ENCODE measurements around the gene GNG14.
"Not testable (repeated sequence)": the region's sequence is repeated elsewhere in the genome, so short reads cannot be mapped to it uniquely, and the experiment has no call there.

The GNG14 gene

GRCh38 chr19:12697425-12697824, 9.6 kb downstream of the GNG14 start:
- DNase-seq, result not testable (repeated sequence)

DNA sequence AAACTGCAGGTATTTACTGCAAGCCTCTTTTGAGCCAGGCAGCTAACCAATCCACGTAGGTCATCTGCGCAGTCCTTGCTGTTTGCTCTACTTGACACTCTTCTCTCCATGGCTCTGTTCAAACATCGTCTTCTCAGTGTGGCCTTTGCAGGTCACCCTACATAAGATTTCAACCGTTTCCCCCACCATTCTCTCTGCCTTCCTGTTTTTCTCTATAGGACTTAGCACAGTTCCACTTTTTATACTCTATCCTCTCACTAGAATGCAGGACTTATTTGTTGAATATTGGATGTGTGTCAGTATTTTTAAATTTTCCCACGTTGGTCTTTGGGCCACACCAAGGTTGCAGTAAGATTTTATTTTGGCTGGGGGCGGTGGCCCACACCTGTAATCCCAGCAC, 10.3 kb downstream of the GNG14 start:
- DNase-seq, result no peak

DNA sequence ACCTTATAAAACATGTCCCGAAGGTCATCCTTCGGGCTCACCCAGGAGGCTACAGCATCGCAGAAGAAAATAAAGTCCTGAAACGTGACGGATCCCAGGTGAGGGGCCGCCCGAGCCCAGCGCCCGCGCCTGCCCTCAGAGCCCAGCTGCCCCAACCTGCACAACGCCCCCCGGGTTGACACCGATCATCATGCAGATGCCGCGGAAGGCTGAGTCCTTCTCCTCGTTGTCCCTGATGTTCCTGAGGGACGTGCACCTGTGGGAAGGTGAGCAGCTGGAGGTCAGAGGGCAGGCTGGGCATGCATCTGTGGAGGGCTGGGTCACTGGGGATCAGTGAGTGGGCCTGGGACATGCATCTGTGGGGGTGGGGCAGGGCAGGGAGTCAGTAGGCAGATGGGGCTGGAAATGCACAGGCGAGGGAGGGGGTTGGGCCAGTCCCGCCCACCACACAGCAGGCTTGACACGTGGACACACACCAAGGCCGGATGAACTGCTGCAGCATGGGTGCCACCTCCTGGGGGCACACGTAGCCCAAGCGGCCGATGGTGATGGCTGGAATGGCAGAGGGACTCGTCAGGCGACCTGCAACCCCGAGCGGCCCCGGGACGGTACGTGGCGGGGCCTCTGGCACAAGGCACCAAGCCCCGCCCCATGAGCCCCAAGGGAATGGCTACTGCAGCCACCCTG, 13.9 kb downstream of the GNG14 start:
- DNase-seq, result no peak

GRCh38 chr19:12703046-12703445, 15.2 kb downstream of the GNG14 start:
- DNase-seq, result no peak

DNA sequence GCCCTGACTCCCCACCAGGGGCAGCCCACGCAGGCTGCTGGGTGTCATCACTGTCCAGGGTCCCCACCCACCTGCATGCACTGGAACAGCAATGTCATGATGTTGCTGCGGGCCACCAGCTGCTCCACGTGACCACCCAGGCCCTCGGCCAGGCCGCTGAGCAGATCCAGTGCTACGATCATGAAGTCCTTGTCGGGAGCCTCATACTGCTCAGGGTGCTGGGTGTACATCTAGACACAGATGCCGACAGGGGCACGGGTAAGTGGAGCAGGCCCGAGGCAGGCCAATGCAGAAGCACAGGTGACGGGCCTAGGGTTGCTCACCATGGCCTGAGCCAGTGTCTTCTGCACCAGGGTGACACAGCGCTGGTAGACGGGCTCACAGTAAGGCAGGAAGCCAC, 17.4 kb downstream of the GNG14 start:
- no peak for DNase-seq

GRCh38 chr19:12705654-12706331, 18.0 kb downstream of the GNG14 start:
- DNase-seq, result no peak

GRCh38 chr19:12706332-12706718, 18.5 kb downstream of the GNG14 start:
- no peak for DNase-seq

GRCh38 chr19:12708641-12709040, 20.8 kb downstream of the GNG14 start:
- DNase-seq, result no peak

DNA sequence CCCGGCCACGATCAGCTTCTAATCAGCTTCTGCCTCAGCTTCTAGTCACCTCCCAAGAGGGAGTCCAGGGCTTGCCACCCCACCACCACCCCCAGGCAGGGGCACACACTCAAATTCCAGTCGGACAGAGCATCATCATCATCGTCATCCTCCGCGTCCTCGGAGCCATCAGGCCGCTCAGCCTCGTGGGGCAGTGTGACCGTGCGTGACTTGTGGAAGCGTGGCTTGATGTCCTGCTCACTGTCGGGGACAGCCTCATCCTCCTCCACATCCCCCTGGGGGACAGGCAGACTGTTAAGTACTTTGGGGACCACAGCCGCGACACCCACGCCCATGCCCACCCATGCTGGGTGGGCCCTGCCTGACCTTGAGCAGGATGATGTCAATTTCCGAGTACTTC, 23.4 kb downstream of the GNG14 start:
- DNase-seq, result no peak

- not testable (repeated sequence) for DNase-seq
These were observed 24.3 kb downstream of the GNG14 start for GRCh38 chr19:12712077-12712476.

DNA sequence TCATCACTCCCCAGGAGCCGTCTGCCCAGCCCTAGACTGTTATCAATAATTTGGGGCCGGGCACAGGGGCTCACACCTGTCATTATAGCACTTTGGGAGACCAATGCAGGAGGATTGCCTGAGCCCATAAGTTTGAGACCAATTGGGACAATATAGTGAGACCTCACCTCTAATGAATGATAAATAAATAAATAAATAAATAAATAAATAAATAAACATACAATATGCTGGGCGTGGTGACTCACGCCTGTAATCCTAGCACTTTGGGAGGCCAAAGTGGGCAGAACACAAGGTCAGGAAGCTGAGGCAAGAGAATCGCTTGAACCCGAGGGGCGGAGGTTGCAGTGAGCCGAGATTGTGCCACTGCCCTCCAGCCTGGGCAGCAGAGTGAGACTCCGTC, 25.5 kb downstream of the GNG14 start:
- DNase-seq, result not testable (repeated sequence)

GRCh38 chr19:12715102-12715501, 27.3 kb downstream of the GNG14 start:
- DNase-seq, result no peak

- no peak for DNase-seq
These were observed 28.1 kb downstream of the GNG14 start for GRCh38 chr19:12715929-12716328.

GRCh38 chr19:12720296-12720695, 32.5 kb downstream of the GNG14 start:
- no peak for DNase-seq

- no peak for DNase-seq
These were observed 33.3 kb downstream of the GNG14 start for GRCh38 chr19:12720851-12721655.

DNA sequence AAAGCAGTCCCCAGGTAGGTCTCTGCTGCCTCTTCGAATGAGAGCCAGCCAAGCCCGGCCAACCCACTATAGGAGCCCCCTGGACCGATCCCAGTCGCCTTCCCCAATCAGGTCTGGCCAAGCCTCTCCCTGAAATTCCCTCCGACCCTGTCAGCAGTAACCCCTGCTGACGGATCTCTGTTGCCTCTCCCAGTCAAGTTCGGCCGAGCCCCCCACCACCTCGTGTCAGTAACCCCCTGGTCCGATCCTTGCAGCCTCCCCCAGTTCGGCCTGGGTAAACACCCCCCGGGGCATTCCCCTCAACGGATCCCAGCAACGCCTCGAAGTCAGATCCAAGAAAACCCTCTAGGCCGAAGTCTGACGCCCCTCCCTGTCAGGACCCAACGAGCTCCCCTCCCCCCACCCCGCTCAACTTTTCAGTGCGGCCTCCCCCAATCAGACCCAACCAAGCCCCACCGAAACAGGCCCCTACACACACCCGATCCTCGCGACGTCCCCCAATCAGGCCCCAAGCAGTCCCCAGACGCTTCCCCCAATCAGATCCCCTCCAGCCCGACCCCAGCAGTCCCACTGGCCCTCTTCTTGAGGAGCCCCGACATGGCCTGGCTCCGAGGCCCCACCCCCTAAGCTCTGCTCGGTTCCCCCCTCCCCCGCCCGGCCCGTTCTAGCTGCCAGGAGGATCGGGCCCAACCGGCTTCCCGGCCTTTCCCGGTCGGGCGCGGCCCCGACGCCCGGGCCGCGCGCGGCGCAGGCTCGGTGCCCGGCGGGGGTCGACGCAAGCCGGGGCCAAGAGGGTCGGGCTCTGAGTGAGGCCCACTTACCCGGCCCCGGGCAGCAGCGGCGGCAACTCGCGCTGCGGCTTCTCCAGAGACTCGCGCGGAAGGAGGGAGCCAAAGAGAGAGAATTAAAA, 34.1 kb downstream of the GNG14 start:
- peak; percentile 68 for DNase-seq

DNA sequence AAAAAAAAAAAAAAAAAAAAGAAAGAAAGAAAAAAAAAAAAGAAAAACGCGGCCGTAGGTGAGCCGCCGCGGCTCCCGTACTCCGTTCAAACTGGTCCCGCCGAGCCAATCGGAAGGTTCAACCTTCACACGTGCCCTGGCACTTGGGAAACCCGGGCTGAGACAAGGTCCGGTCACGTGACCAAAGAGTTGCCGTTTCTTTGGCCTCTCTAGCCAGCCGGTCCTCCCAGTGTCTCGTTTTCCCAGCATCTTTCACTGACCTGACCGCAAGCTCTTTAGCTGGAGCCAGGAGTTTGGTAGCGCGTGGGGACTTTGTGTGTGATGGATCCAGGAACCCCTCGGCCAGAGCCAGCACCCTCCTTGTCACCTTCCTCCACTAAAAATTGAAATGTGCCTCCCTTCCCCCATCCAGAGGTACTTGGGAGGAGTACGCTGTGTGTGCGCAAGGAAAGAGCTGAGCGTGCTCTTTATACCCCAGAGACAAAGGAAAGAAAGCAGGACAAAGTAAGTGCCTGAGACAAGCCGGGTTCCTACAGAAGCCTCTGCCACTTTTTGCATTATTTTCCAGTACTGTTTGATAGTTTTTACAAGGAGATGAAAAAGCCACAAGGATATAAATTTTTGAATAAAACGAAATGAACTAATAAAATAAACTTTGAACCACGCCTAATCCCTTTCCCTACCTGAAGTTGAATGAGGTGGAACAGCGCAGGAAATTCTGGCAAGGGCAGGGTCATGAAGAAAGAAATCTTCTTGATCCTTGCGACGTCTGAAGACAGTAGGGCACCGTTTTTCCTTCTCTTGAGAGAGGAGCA, 35.0 kb downstream of the GNG14 start:
- peak; percentile 94 for DNase-seq

- peak; percentile 69 for DNase-seq
These were observed 35.5 kb downstream of the GNG14 start for GRCh38 chr19:12723381-12723640.

DNA sequence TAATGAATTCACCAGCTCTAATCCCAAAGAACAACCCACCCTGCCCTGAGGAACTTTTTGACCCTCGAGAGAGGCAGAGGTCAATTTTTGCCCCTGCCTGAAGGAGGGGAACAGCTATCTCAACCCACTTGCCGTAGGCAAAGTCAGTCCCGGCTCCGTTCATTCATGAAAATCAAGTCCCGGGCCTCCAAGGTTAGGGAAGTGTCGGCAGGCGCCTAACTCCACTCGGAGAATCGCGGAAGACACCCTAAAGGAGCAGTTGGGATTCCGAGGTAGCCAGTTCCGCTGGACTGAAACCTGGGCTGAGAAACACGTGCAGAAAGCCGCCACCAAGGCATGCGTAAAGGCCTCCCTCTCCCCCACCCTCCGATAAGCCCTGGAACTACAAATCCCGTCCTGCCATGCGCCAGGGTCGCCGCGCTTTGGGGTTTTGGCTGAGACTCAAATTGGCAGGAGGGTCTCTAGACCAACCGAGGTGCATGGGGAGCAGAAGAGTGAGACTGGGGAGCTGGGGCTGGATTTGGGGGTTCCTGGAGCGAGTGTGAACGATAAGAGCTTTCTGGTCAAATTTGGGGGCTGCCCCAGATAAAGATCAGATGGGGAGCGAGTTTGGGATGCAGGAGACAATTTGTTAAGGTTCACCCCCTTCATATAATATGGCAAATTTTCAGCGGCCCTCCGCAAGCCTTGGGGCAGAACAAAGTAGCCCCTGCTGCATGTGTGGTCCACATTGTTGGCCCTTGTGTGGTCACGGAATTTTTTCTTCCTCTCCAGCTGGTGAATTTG, 36.0 kb downstream of the GNG14 start, which contains the start of gene TNPO2:
TSS of gene TNPO2 (minus strand) at position 292 of the 786 bp plus-strand sequence. CDS start 2,955 bp downstream, outside the sequence.
- peak; percentile 89 for DNase-seq

DNA sequence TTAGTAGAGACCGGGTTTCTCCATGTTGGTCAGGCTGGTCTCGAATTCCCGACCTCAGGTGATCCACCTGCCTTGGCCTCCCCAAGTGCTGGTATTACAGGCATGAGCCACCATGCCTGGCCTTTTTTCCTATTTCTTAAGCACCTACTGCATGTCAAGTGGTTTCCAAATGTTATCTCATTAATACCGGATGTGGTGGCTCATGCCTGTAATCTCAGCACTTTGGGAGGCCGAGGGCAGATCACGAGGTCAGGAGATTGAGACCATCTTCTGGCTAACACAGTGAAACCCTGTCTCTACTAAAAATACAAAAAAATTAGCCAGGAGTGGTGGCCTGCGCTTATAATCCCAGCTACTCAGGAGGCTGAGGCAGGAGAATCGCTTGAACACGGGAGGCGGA, 37.8 kb downstream of the GNG14 start:
- DNase-seq, result not testable (repeated sequence)

DNA sequence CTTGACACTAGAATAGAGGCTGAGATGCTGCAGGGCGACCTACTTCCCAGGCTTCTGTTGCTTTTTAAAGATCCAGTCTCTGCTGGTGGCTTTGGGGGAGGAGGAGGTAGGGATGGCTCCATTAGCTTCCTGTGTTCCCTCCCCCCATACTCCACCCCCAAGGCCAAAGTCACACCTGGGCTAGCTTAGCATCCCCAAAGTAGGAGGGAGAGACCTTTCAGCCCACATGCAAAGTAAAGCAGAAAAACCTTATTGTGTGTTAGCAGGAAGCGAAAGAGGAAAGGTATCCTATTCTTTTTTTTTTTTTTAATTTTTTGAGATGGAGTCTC, 39.2 kb downstream of the GNG14 start:
- DNase-seq, result no peak
